ENCODE measurements around the gene PAQR5.

Gene PAQR5

DNA sequence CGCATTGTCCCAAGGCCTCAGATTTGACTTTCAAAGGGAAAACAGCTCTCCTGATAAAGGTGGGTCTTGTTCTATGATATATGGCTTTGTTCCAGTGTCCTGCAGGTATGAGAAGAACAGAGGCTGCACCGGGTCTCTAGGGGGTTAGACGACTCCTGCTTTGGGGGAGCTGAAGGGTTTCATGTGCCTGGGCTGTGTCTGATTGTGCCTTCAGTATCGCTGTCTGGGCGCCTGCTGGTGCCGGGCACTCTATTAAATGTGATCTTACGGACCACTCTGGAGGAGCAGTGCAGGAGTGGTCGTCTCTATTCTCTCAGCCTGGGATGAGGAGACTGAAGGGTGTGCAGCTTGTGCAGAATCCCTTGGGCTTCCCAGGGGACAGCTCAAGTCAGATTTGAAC, 16.0 kb downstream of the PAQR5 start:
- Histone ChIP-seq H3K4me3 (ENCODE audit: low read length, poor library complexity, severe bottlenecking) (no peak overlapping the region), H3K79me2 (ENCODE audit: insufficient read depth, low read length) (no peaks in the 10 kb centered on the region), H2AFZ (ENCODE audit: low read length) (no peak overlapping the region), H3K9ac (ENCODE audit: low read depth, low read length, poor library complexity, severe bottlenecking) (no peak overlapping the region), H3K36me3 (ENCODE audit: insufficient read depth, low read length) (no peaks in the 10 kb centered on the region), H3K9me3 (ENCODE audit: insufficient read depth, low read depth, low read length) (no peaks in the 10 kb centered on the region), H3K27me3 (ENCODE audit: insufficient read depth, low read length, poor library complexity, severe bottlenecking) (no peaks in the 10 kb centered on the region), H3K4me1 (ENCODE audit: insufficient read depth, low read length, poor library complexity, severe bottlenecking) (peaks cover 5% of the 10 kb centered on the region), H3K4me2 (ENCODE audit: low read depth, low read length, poor library complexity, severe bottlenecking) (no peak overlapping the region), H3K9me2 (replicated peaks; ENCODE audit: low read depth, low read length) (no peaks in the 10 kb centered on the region), H3F3A (ENCODE audit: low read depth) (no peaks in the 10 kb centered on the region), H4K20me1 (ENCODE audit: insufficient read depth, low read length, poor library complexity, severe bottlenecking) (no peaks in the 10 kb centered on the region)
- TF ChIP-seq, protein P1, sequence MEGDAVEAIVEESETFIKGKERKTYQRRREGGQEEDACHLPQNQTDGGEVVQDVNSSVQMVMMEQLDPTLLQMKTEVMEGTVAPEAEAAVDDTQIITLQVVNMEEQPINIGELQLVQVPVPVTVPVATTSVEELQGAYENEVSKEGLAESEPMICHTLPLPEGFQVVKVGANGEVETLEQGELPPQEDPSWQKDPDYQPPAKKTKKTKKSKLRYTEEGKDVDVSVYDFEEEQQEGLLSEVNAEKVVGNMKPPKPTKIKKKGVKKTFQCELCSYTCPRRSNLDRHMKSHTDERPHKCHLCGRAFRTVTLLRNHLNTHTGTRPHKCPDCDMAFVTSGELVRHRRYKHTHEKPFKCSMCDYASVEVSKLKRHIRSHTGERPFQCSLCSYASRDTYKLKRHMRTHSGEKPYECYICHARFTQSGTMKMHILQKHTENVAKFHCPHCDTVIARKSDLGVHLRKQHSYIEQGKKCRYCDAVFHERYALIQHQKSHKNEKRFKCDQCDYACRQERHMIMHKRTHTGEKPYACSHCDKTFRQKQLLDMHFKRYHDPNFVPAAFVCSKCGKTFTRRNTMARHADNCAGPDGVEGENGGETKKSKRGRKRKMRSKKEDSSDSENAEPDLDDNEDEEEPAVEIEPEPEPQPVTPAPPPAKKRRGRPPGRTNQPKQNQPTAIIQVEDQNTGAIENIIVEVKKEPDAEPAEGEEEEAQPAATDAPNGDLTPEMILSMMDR (conservative IDR thresholded peaks at IDR 0.05; ENCODE audit: low read length), result no peak
- no peak for TF ChIP-seq EZH2phosphoT487 (IDR thresholded peaks at IDR 0.05; ENCODE audit: borderline replicate concordance)

DNA sequence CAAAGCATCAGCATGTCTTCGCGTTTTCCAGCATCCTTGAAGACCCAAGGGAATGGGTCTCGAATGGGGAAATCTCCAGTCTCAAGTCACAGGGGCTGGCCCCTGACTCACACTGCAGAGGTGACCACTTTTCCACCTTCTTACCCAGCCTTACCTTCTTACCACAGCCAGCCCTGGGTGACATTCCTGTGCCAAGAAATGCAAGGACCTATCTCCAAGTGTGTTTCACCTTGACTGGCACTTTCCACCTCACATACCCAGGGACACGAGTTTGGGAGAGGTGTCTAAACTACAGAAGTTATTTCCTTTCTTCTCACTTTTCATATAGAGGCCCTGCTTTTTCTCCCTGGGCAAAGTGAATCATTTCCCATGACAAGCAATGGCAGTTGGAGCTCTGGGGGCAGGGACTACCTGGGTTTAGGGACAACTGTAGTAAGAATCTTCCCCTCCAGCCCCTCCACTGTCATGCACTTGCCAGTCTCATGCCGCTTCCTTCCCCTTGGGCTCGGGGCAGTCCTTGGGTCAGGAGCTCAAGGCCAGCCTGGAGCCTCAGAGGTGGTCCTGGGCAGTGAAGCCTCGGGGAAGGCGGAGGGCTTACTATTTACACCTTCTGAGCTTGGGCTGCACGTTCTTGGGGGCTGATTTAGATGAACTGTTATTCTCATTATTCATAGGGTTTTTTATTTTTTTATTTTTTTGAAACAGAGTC, 16.8 kb downstream of the PAQR5 start:
- Histone ChIP-seq H3K79me2 (ENCODE audit: insufficient read depth, low read length) (no peaks in the 10 kb centered on the region), H3K9me3 (ENCODE audit: insufficient read depth, low read depth, low read length) (no peaks in the 10 kb centered on the region)
- TF ChIP-seq EZH2phosphoT487 (IDR thresholded peaks at IDR 0.05; ENCODE audit: borderline replicate concordance), result no peak
- TF ChIP-seq, protein P1 (conservative IDR thresholded peaks at IDR 0.05; ENCODE audit: low read length), result no peak

DNA sequence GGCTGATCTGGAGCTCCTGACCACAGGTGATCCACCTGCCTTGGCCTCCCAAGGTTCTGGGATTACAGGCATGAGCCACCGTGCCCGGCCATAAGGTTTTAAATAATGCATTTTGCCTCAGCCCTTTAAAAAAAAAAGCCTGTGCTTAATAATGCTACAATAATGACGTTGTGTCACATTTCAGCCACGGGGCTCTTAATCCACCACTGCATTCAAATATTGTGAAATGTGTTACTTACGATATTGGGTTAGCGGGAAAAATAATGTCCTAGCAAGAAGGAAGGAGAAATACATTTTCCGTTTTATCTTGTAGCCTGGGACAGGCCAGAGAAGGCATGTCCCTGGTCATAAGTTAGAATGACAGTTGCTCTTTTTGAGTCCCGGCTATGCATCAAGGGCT, 17.6 kb downstream of the PAQR5 start:
- H3K9me2 ChIP-seq (replicated peaks; ENCODE audit: low read depth, low read length), result no peaks in the 10 kb centered on the region
- TF ChIP-seq, protein P1 (conservative IDR thresholded peaks at IDR 0.05; ENCODE audit: low read length), result no peak
- TF ChIP-seq EZH2phosphoT487 (IDR thresholded peaks at IDR 0.05; ENCODE audit: borderline replicate concordance), result no peak
- no peaks in the 10 kb centered on the region for H3K36me3 ChIP-seq (ENCODE audit: insufficient read depth, low read length)
- no peak overlapping the region for H3K4me2 ChIP-seq (ENCODE audit: low read depth, low read length, poor library complexity, severe bottlenecking)
- H4K20me1 ChIP-seq (ENCODE audit: insufficient read depth, low read length, poor library complexity, severe bottlenecking), result no peaks in the 10 kb centered on the region
- no peaks in the 10 kb centered on the region for H3K79me2 ChIP-seq (ENCODE audit: insufficient read depth, low read length)
- H3K4me3 ChIP-seq (ENCODE audit: low read length, poor library complexity, severe bottlenecking), result no peak overlapping the region
- H3K9me3 ChIP-seq (ENCODE audit: insufficient read depth, low read depth, low read length), result no peaks in the 10 kb centered on the region
- H3F3A ChIP-seq (ENCODE audit: low read depth), result no peaks in the 10 kb centered on the region
- H3K9ac ChIP-seq (ENCODE audit: low read depth, low read length, poor library complexity, severe bottlenecking), result no peak overlapping the region
- no peak overlapping the region for H2AFZ ChIP-seq (ENCODE audit: low read length)
- H3K4me1 ChIP-seq (ENCODE audit: insufficient read depth, low read length, poor library complexity, severe bottlenecking), result peaks cover 15% of the 10 kb centered on the region
- H3K27me3 ChIP-seq (ENCODE audit: insufficient read depth, low read length, poor library complexity, severe bottlenecking), result no peaks in the 10 kb centered on the region

More for the DNA sequence above, 16.8 kb downstream of the PAQR5 start:
- no peak overlapping the region for H3K4me2 ChIP-seq (ENCODE audit: low read depth, low read length, poor library complexity, severe bottlenecking)
- no peak overlapping the region for H2AFZ ChIP-seq (ENCODE audit: low read length)
- no peaks in the 10 kb centered on the region for H4K20me1 ChIP-seq (ENCODE audit: insufficient read depth, low read length, poor library complexity, severe bottlenecking)
- H3K4me3 ChIP-seq (ENCODE audit: low read length, poor library complexity, severe bottlenecking), result no peak overlapping the region
- H3K9me2 ChIP-seq (replicated peaks; ENCODE audit: low read depth, low read length), result no peaks in the 10 kb centered on the region
- no peak overlapping the region for H3K9ac ChIP-seq (ENCODE audit: low read depth, low read length, poor library complexity, severe bottlenecking)
- no peaks in the 10 kb centered on the region for H3K36me3 ChIP-seq (ENCODE audit: insufficient read depth, low read length)
- H3K4me1 ChIP-seq (ENCODE audit: insufficient read depth, low read length, poor library complexity, severe bottlenecking), result peaks cover 10% of the 10 kb centered on the region
- no peaks in the 10 kb centered on the region for H3F3A ChIP-seq (ENCODE audit: low read depth)
- no peaks in the 10 kb centered on the region for H3K27me3 ChIP-seq (ENCODE audit: insufficient read depth, low read length, poor library complexity, severe bottlenecking)

Data from Loucy (cell line).